Gastroesophageal sphincter (tissue), 4 donors: Measurements from ENCODE around the gene PDZD7. TPM values are rescaled to one million over a fixed set of nuclear protein-coding genes. Genes with fewer than 3 reads are reported as not detected.

Experiments used
- ATAC-seq: fragments of 150-250 bp; one replicate; pipeline ENCODE4 v1.9.1; 2016; ENCODE audit warnings: mild to moderate bottlenecking, moderate library complexity
- H3K27ac ChIP-seq, 4 donors: fragments of 200-600 bp; sonication (generic) in 3 of 4; 1 replicate in 3 of 4; 2 replicates in 1 of 4; pipeline ENCODE4 v1.5.1; 2016 to 2019
- H3K27me3 ChIP-seq: fragments of 200-600 bp; sonication (generic); one replicate; pipeline ENCODE4 v1.5.1; 2019
- H3K36me3 ChIP-seq, 2 donors: fragments of 200-600 bp; sonication (generic); one replicate each; pipeline ENCODE4 v1.5.1; 2019; ENCODE audit warnings: control low read depth in 1 of 2
- H3K4me1 ChIP-seq, 3 donors: fragments of 200-600 bp; sonication (generic); 1 replicate in 2 of 3; 2 replicates in 1 of 3; pipeline ENCODE4 v1.5.1; 2016 to 2019; ENCODE audit warnings: control low read depth in 2 of 3
- H3K4me3 ChIP-seq, 2 donors: fragments of 200-600 bp; sonication (generic); one replicate each; pipeline ENCODE4 v1.5.1; 2019; ENCODE audit warnings: mild to moderate bottlenecking in 1 of 2, moderate library complexity in 1 of 2
- H3K9me3 ChIP-seq, 3 donors: fragments of 200-600 bp; sonication (generic); one replicate each; pipeline ENCODE4 v1.5.1; 2017 to 2019; ENCODE audit warnings: control low read depth in 2 of 3
- EP300 ChIP-seq: sonication (generic); formaldehyde crosslinking; IDR thresholded peaks from one replicate; pipeline ENCODE4 v1.6.1; 2017; ENCODE audit warnings: antibody characterized with exemption, mild to moderate bottlenecking
- POLR2A ChIP-seq, 2 donors: fragments of 450-650 bp; IDR thresholded peaks; one replicate each; pipeline ENCODE4 v1.6.1; 2017; ENCODE audit warnings: antibody characterized with exemption in 2 of 2, mild to moderate bottlenecking in 2 of 2, moderate library complexity in 1 of 2
- POLR2AphosphoS5 ChIP-seq: sonication (generic); formaldehyde crosslinking; IDR thresholded peaks from one replicate; pipeline ENCODE4 v1.6.1; 2017; ENCODE audit warnings: antibody characterized with exemption
- WGBS, 2 donors: methylation state at CpG; one replicate each; pipeline ENCODE4 v1.1.5; 2018; ENCODE audit warnings: low coverage in 1 of 2; 5-methylcytosine and 5-hydroxymethylcytosine counted together
- total RNA-seq, 4 donors: library from RNA; depleted of rRNA; stranded (reverse); fragments of >200 nt; gene quantifications; one replicate each; pipeline ENCODE4 v1.1.0, GENCODE V29; 2016
- TF ChIP-seq, protein P1 (sequence below), 4 experiments: fragments of 200-600 bp in 2 of 4; fragments of 450-650 bp in 2 of 4; sonication (generic) in 1 of 4; IDR thresholded peaks; one replicate each; pipeline ENCODE4 v1.5.1; 2017 to 2019; ENCODE audit warnings: antibody characterized with exemption in 4 of 4, mild to moderate bottlenecking in 2 of 4, moderate library complexity in 2 of 4

PDZD7 gene
- total RNA-seq, 4 donors from 2014 or later = 0.31 to 0.54 (median 0.39) TPM; not detected in 1

DNA sequence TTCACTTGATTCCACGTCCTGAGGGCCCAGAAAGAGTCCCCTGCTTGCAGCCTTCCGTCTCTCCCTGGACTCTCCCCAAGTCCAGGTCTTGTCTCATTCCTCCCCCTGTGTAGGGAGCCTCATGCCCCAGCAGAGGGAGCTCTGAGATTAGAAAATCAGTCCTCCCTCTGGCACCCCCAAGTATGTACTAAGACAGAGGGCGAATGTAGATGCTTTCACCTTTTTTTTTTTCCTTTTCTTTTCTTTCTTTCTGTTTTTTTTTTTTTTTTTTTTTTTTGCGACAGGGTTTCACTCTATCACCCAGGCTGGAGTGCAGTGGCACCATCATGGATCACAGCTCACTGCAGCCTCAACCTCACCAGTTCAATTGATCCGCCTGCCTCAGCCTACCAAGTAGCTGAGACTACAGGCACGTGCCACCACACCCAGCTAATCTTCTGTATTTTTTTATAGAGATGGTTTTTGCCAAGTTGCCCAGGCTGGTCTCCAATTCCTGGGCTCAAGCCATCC is 10.4 kb upstream of the PDZD7 start:
- ATAC-seq = peak; percentile 65
- H3K27ac ChIP-seq = peak overlapping the region in 3 of 4 donors; percentile 81 to 96 (median 90)
- WGBS, 2 donors = 9 to 50% methylated on average over 3 to 6 of the region's 6 CpGs

DNA sequence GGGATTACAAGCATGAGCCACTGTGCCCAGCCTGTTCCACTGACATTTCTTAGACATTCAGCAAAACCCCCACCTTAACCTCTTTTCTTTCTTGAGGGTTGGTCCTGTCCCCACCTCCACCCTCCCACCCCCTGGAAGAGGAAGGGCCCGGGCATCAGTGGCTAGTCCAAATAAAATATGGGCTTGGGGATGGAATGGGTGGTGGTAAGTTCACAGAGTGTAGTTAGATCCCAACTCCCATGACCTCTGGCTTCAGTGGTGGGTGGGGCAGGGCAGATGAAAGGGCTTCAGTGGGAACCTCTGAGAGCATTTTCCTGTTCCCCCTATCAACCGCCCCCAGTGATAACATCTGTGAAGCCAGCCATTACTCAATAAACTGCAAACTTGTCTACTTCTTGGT is 9.9 kb upstream of the PDZD7 start:
- Histone ChIP-seq H3K27me3 (peaks cover under 1% of the 10 kb centered on the region), H3K4me1 (peaks cover 0 to 30% (median 19%) of the 10 kb centered on the region in 3 donors), H3K36me3 (peaks cover 0 to 41% of the 10 kb centered on the region in 2 donors), H3K27ac (peak overlapping the region in 1 of 4 donors; percentile 31), H3K9me3 (no peaks in the 10 kb centered on the region), H3K4me3 (no peak overlapping the region)
- ATAC-seq = no peak
- WGBS, 2 donors = 0% methylated on average over 1 of the region's 2 CpGs
- TF ChIP-seq EP300 = no peak
- TF ChIP-seq POLR2A (IDR thresholded peaks at IDR 0.05) = no peak
- TF ChIP-seq, protein P1, sequence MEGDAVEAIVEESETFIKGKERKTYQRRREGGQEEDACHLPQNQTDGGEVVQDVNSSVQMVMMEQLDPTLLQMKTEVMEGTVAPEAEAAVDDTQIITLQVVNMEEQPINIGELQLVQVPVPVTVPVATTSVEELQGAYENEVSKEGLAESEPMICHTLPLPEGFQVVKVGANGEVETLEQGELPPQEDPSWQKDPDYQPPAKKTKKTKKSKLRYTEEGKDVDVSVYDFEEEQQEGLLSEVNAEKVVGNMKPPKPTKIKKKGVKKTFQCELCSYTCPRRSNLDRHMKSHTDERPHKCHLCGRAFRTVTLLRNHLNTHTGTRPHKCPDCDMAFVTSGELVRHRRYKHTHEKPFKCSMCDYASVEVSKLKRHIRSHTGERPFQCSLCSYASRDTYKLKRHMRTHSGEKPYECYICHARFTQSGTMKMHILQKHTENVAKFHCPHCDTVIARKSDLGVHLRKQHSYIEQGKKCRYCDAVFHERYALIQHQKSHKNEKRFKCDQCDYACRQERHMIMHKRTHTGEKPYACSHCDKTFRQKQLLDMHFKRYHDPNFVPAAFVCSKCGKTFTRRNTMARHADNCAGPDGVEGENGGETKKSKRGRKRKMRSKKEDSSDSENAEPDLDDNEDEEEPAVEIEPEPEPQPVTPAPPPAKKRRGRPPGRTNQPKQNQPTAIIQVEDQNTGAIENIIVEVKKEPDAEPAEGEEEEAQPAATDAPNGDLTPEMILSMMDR (IDR thresholded peaks at IDR 0.05) = no peak
- no peak for TF ChIP-seq POLR2AphosphoS5

More for the DNA sequence above, 10.4 kb upstream of the PDZD7 start:
- Histone ChIP-seq H3K9me3 (no peaks in the 10 kb centered on the region), H3K27me3 (peaks cover 5% of the 10 kb centered on the region), H3K36me3 (peaks cover 0 to 36% of the 10 kb centered on the region in 2 donors), H3K4me3 (no peak overlapping the region), H3K4me1 (peaks cover 0 to 30% (median 19%) of the 10 kb centered on the region in 3 donors)
- no peak for TF ChIP-seq POLR2A (IDR thresholded peaks at IDR 0.05)
- TF ChIP-seq, protein P1 (IDR thresholded peaks at IDR 0.05) = peak in 3 of 4 experiments; percentile 85 to 88 (median 86)

DNA sequence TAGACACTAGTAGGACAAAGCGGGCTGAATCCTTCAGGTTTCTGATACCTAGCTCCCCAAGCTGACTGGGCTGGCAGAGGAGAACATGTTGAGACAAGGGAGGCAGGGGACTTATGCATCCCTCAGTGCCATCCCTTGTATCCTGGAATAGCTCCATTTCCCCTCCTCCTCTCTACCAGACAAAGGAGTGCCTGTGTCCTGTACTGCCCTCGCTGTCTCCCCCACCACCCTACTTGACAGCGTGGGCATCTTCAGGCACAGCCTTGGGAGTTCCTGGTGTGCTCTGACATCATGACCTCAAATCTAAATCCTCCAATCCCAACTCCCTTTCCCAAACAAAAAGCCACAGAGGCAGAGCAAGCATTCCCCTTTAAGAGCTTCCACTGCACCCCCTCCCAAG is 9.1 kb upstream of the PDZD7 start:
- Histone ChIP-seq H3K27me3 (no peaks in the 10 kb centered on the region), H3K4me1 (peaks cover 0 to 30% (median 19%) of the 10 kb centered on the region in 3 donors), H3K4me3 (no peak overlapping the region), H3K36me3 (peaks cover 0 to 49% of the 10 kb centered on the region in 2 donors), H3K27ac (no peak overlapping the region), H3K9me3 (no peaks in the 10 kb centered on the region)
- 67% methylated on average over 1 to 3 of the region's 3 CpGs for WGBS, 2 donors
- no peak for ATAC-seq
- no peak for TF ChIP-seq EP300
- TF ChIP-seq POLR2A (IDR thresholded peaks at IDR 0.05) = no peak
- TF ChIP-seq, protein P1 (IDR thresholded peaks at IDR 0.05) = no peak

- Histone ChIP-seq H3K27ac (no peak overlapping the region), H3K4me3 (no peak overlapping the region), H3K9me3 (no peaks in the 10 kb centered on the region), H3K36me3 (peaks cover 0 to 54% of the 10 kb centered on the region in 2 donors), H3K4me1 (peaks cover 0 to 35% (median 18%) of the 10 kb centered on the region in 3 donors), H3K27me3 (no peaks in the 10 kb centered on the region)
- TF ChIP-seq POLR2AphosphoS5 (no peak), EP300 (no peak), POLR2A (IDR thresholded peaks at IDR 0.05) (no peak)
- TF ChIP-seq, protein P1 (IDR thresholded peaks at IDR 0.05) = no peak
- WGBS, 2 donors = 51 to 55% methylated on average over 5 of the region's 5 CpGs
- ATAC-seq = no peak
Observed at GRCh38 chr10:101038484-101038883, 7.6 kb upstream of the PDZD7 start.

GRCh38 chr10:101036726-101037125 is 5.8 kb upstream of the PDZD7 start:
- no peak for TF ChIP-seq POLR2AphosphoS5
- ATAC-seq = no peak
- Histone ChIP-seq H3K4me3 (no peak overlapping the region), H3K27ac (no peak overlapping the region), H3K27me3 (no peaks in the 10 kb centered on the region), H3K36me3 (peaks cover 0 to 54% of the 10 kb centered on the region in 2 donors), H3K4me1 (peaks cover 0 to 30% (median 13%) of the 10 kb centered on the region in 3 donors), H3K9me3 (no peaks in the 10 kb centered on the region)
- 70% methylated on average over 2 of the region's 7 CpGs; no CpG with 5 or more reads in 1 of the 2 donors for WGBS, 2 donors
